H9 (cell line): ENCODE results near the gene EYA4. TPM values are rescaled to one million over a fixed set of nuclear protein-coding genes. Genes with fewer than 3 reads are reported as not detected.

ENCODE experiments used
- DNase-seq: peaks from one replicate; pipeline ENCODE4 v3.0.0-alpha.2; 2017
- H2AFZ ChIP-seq: one replicate; pipeline ENCODE4 v1.6.1; 2013; ENCODE audit warnings: mild to moderate bottlenecking, low read length, control low read depth, moderate library complexity
- H2AK5ac ChIP-seq: 2 replicates; pipeline ENCODE4 v1.6.1; 2013; ENCODE audit warnings: low read length, control low read depth, mixed read lengths; ENCODE audit not compliant: insufficient read length
- H2BK120ac ChIP-seq: one replicate; pipeline ENCODE4 v1.6.1; 2013; ENCODE audit warnings: low read depth, mild to moderate bottlenecking, low read length, control low read depth, inconsistent platforms; ENCODE audit not compliant: poor library complexity, severe bottlenecking
- H2BK12ac ChIP-seq: 2 replicates; pipeline ENCODE4 v1.6.1; 2013; ENCODE audit warnings: low read length, control low read depth, mixed read lengths, low read depth; ENCODE audit not compliant: insufficient read length
- H2BK15ac ChIP-seq: 2 replicates; pipeline ENCODE4 v1.6.1; 2013; ENCODE audit warnings: low read depth, low read length, control low read depth
- H2BK20ac ChIP-seq: one replicate; pipeline ENCODE4 v1.6.1; 2013; ENCODE audit warnings: low read depth, mild to moderate bottlenecking, low read length, control low read depth, inconsistent platforms; ENCODE audit not compliant: poor library complexity, severe bottlenecking
- H2BK5ac ChIP-seq: 2 replicates; pipeline ENCODE4 v1.6.1; 2013; ENCODE audit warnings: low read length, control low read depth, mixed read lengths; ENCODE audit not compliant: insufficient read length
- H3K14ac ChIP-seq: 2 replicates; pipeline ENCODE4 v1.6.1; 2013; ENCODE audit warnings: low read length, control low read depth; ENCODE audit not compliant: insufficient read depth
- H3K18ac ChIP-seq: 2 replicates; pipeline ENCODE4 v1.6.1; 2013; ENCODE audit warnings: low read depth, mild to moderate bottlenecking, mixed read lengths, low read length, control low read depth; ENCODE audit not compliant: insufficient read length
- H3K23ac ChIP-seq: 2 replicates; pipeline ENCODE4 v1.6.1; 2013; ENCODE audit warnings: low read length, control low read depth, mixed read lengths, low read depth; ENCODE audit not compliant: insufficient read length
- H3K23me2 ChIP-seq: 2 replicates; pipeline ENCODE4 v1.6.1; 2013; ENCODE audit warnings: low read depth, mild to moderate bottlenecking, mixed read lengths, low read length, control low read depth; ENCODE audit not compliant: insufficient read length, poor library complexity, severe bottlenecking
- H3K27ac ChIP-seq: 2 replicates; pipeline ENCODE4 v1.5.1; 2013; ENCODE audit warnings: low read length, control low read depth, mixed read lengths, low read depth; ENCODE audit not compliant: insufficient read length
- H3K27me3 ChIP-seq: 2 replicates; pipeline ENCODE4 v1.6.1; 2013; ENCODE audit warnings: low read length, control low read depth, inconsistent platforms; ENCODE audit not compliant: insufficient read depth
- H3K4ac ChIP-seq: 2 replicates; pipeline ENCODE4 v1.6.1; 2013; ENCODE audit warnings: low read depth, mild to moderate bottlenecking, control low read depth, inconsistent platforms, low read length, moderate library complexity
- H3K4me1 ChIP-seq: 2 replicates; pipeline ENCODE4 v1.6.1; 2013; ENCODE audit warnings: low read length, control low read depth, inconsistent platforms; ENCODE audit not compliant: insufficient read depth
- H3K4me2 ChIP-seq: 2 replicates; pipeline ENCODE4 v1.6.1; 2013; ENCODE audit warnings: low read length, control low read depth, mixed read lengths; ENCODE audit not compliant: insufficient read length, insufficient read depth
- H3K56ac ChIP-seq: 2 replicates; pipeline ENCODE4 v1.6.1; 2013; ENCODE audit warnings: low read depth, mild to moderate bottlenecking, mixed read lengths, low read length, control low read depth; ENCODE audit not compliant: insufficient read length
- H3K79me1 ChIP-seq: 2 replicates; pipeline ENCODE4 v1.6.1; 2013; ENCODE audit warnings: low read depth, mild to moderate bottlenecking, moderate library complexity, low read length, control low read depth, inconsistent platforms; ENCODE audit not compliant: insufficient read depth, poor library complexity, severe bottlenecking
- H3K79me2 ChIP-seq: 2 replicates; pipeline ENCODE4 v1.6.1; 2013; ENCODE audit warnings: low read length, control low read depth, inconsistent platforms; ENCODE audit not compliant: insufficient read depth
- H3K9ac ChIP-seq: 2 replicates; pipeline ENCODE4 v1.6.1; 2013; ENCODE audit warnings: low read length, control low read depth, mixed read lengths; ENCODE audit not compliant: insufficient read length; ENCODE audit errors: extremely low read depth
- H3K9me3 ChIP-seq: one replicate; pipeline ENCODE4 v1.6.1; 2013; ENCODE audit warnings: low read depth, low read length, inconsistent platforms; ENCODE audit not compliant: control insufficient read depth
- H3T11ph ChIP-seq: one replicate; pipeline ENCODE4 v1.6.1; 2013; ENCODE audit warnings: mild to moderate bottlenecking, low read length, control low read depth, inconsistent platforms
- H4K20me1 ChIP-seq: one replicate; pipeline ENCODE4 v1.6.1; 2013; ENCODE audit not compliant: control insufficient read depth, insufficient read length, insufficient read depth
- H4K5ac ChIP-seq: 2 replicates; pipeline ENCODE4 v1.6.1; 2013; ENCODE audit warnings: low read depth, mild to moderate bottlenecking, mixed read lengths, low read length, control low read depth; ENCODE audit not compliant: insufficient read length
- H4K8ac ChIP-seq: replicated peaks from 2 replicates; pipeline ENCODE4 v1.6.1; 2013; ENCODE audit warnings: low read length, control low read depth, mixed read lengths, low read depth; ENCODE audit not compliant: insufficient read length
- H4K91ac ChIP-seq: 2 replicates; pipeline ENCODE4 v1.6.1; 2013; ENCODE audit warnings: low read depth, mild to moderate bottlenecking, moderate library complexity, mixed read lengths, low read length, control low read depth; ENCODE audit not compliant: insufficient read length
- H3K27ac Mint-ChIP-seq, 3 experiments: 2 replicates in 2 of 3; 3 replicates in 1 of 3; pipeline ENCODE4 v1.8.0; 2020 to 2021; ENCODE audit warnings: mixed read lengths in 3 of 3, mild to moderate bottlenecking in 1 of 3, moderate library complexity in 1 of 3
- H3K27me3 Mint-ChIP-seq: 2 replicates; pipeline ENCODE4 v1.8.0; 2021; ENCODE audit warnings: low read depth, mild to moderate bottlenecking, moderate library complexity, mixed read lengths
- H3K36me3 Mint-ChIP-seq, 3 experiments: 2 replicates in 2 of 3; 3 replicates in 1 of 3; pipeline ENCODE4 v1.8.0; 2020 to 2021; ENCODE audit warnings: low read depth in 3 of 3, mixed read lengths in 3 of 3; ENCODE audit not compliant: insufficient read depth in 1 of 3
- H3K4me1 Mint-ChIP-seq, 2 experiments: 2 replicates each; pipeline ENCODE4 v1.8.0; 2020; ENCODE audit warnings: mixed read lengths in 2 of 2
- H3K4me3 Mint-ChIP-seq, 2 experiments: 2 replicates in 1 of 2; 3 replicates in 1 of 2; pipeline ENCODE4 v1.8.0; 2020 to 2021; ENCODE audit warnings: mild to moderate bottlenecking in 2 of 2, mixed read lengths in 2 of 2, moderate library complexity in 1 of 2
- H3K9me3 Mint-ChIP-seq, 2 experiments: 2 replicates in 1 of 2; 3 replicates in 1 of 2; pipeline ENCODE4 v1.8.0; 2020; ENCODE audit warnings: mild to moderate bottlenecking in 2 of 2, mixed read lengths in 2 of 2, moderate library complexity in 1 of 2
- WGBS: extraction: QIAGEN DNeasy Blood & Tissue Kit; methylation state at CpG from one replicate; pipeline ENCODE4 v1.1.7; 2013; ENCODE audit warnings: missing lambda C conversion rate, low lambda C conversion rate, mixed read lengths; ENCODE audit not compliant: insufficient read length; ENCODE audit errors: extremely low coverage; 5-methylcytosine and 5-hydroxymethylcytosine counted together
- total RNA-seq: library from RNA; stranded (reverse); gene quantifications from 2 replicates; pipeline ENCODE4 v1.2.1, GENCODE V29; 2021
- TF ChIP-seq, protein P1 (sequence below): fragments of 200-600 bp; sonication (generic); conservative IDR thresholded peaks from 3 replicates; pipeline ENCODE4 v1.8.0; 2021; ENCODE audit warnings: antibody characterized with exemption, mild to moderate bottlenecking

Gene EYA4
- total RNA-seq, 1 experiment from 2014 or later: 0.26 TPM

DNA sequence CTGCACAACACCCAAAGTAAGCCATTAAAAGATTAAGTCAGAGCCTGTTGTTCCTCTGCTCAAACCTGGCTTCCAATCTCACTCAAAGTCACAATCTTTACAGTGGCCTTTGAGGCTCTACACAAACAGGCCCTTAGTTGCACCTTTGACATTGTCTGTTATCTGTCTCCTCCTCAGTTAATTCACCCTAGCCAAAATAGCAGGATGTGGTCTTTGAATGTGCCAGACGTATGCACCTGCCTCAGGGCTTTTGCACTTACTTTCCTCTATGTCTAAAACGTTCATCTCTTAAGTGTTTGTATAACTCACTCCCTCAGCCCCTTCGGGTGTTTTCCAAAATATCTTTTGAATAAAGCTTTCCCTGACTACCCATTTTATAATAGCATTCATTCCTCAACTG, 107.7 kb downstream of the EYA4 start:
- no peaks in the 10 kb centered on the region for H3K36me3 Mint-ChIP-seq

More for the DNA sequence above, 107.7 kb downstream of the EYA4 start:
- Histone ChIP-seq H3K4me2 (no peak overlapping the region), H2AFZ (no peak overlapping the region), H3K23me2 (no peaks in the 10 kb centered on the region), H3K9me3 (no peaks in the 10 kb centered on the region), H2BK12ac (no peak overlapping the region), H4K5ac (no peak overlapping the region), H3K79me2 (no peaks in the 10 kb centered on the region), H4K91ac (no peak overlapping the region), H3K27me3 (no peaks in the 10 kb centered on the region), H4K20me1 (no peaks in the 10 kb centered on the region), H4K8ac (no peak overlapping the region), H3K4me1 (no peaks in the 10 kb centered on the region), H3K56ac (no peak overlapping the region), H3K23ac (no peak overlapping the region), H3K18ac (no peak overlapping the region), H3K79me1 (no peaks in the 10 kb centered on the region), H2BK5ac (no peak overlapping the region), H2BK20ac (no peak overlapping the region), H3T11ph (no peak overlapping the region), H2BK15ac (no peak overlapping the region), H3K14ac (no peak overlapping the region), H2AK5ac (no peak overlapping the region), H3K9ac (no peak overlapping the region), H3K4ac (no peak overlapping the region), H2BK120ac (no peak overlapping the region), H3K27ac (no peak overlapping the region)
- Mint-ChIP-seq H3K27ac (no peak overlapping the region), H3K9me3 (no peaks in the 10 kb centered on the region), H3K27me3 (no peaks in the 10 kb centered on the region), H3K4me3 (no peak overlapping the region), H3K4me1 (no peaks in the 10 kb centered on the region)
- WGBS: no CpG with 5 or more reads among the region's 3 CpGs
- no peak for DNase-seq
- TF ChIP-seq, protein P1, sequence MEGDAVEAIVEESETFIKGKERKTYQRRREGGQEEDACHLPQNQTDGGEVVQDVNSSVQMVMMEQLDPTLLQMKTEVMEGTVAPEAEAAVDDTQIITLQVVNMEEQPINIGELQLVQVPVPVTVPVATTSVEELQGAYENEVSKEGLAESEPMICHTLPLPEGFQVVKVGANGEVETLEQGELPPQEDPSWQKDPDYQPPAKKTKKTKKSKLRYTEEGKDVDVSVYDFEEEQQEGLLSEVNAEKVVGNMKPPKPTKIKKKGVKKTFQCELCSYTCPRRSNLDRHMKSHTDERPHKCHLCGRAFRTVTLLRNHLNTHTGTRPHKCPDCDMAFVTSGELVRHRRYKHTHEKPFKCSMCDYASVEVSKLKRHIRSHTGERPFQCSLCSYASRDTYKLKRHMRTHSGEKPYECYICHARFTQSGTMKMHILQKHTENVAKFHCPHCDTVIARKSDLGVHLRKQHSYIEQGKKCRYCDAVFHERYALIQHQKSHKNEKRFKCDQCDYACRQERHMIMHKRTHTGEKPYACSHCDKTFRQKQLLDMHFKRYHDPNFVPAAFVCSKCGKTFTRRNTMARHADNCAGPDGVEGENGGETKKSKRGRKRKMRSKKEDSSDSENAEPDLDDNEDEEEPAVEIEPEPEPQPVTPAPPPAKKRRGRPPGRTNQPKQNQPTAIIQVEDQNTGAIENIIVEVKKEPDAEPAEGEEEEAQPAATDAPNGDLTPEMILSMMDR: no peak
